GM12873 (cell line): Measurements from ENCODE around the gene FJX1.

ENCODE experiments used
- CTCF ChIP-seq: IDR thresholded peaks from 2 replicates; pipeline ENCODE4 v1.5.1; 2012; ENCODE audit warnings: low read depth, mild to moderate bottlenecking, moderate library complexity, low read length, control low read depth; ENCODE audit not compliant: insufficient read depth; ENCODE audit errors: missing control alignments

Gene FJX1

GRCh38 chr11:35661534-35661933 lies 43.3 kb downstream of the FJX1 start:
- TF ChIP-seq CTCF, result no peak

GRCh38 chr11:35662061-35662648 lies 43.9 kb downstream of the FJX1 start:
- no peak for TF ChIP-seq CTCF

GRCh38 chr11:35662649-35663407 lies 44.6 kb downstream of the FJX1 start, which contains the start of gene TRIM44:
Gene TRIM44 (plus strand): TSS chr11:35662775. CDS start chr11:35663112, 337 bp downstream.
- TF ChIP-seq CTCF, result no peak

GRCh38 chr11:35663408-35663702 lies 45.1 kb downstream of the FJX1 start:
- no peak for TF ChIP-seq CTCF

- TF ChIP-seq CTCF, result no peak
Observed at GRCh38 chr11:35664977-35665441, 46.7 kb downstream of the FJX1 start.

- TF ChIP-seq CTCF, result no peak
Observed at GRCh38 chr11:35667257-35667656, 49.0 kb downstream of the FJX1 start.
